HG03135 (cell line): ENCODE measurements around the gene KIAA1755.

Source experiments
- ATAC-seq: cut with Tn5 transposase; IDR thresholded peaks from one replicate; pipeline ENCODE4 v1.9.1; 2021; ENCODE audit warnings: mild to moderate bottlenecking, moderate library complexity; ENCODE audit not compliant: unreplicated experiment

The KIAA1755 gene

DNA sequence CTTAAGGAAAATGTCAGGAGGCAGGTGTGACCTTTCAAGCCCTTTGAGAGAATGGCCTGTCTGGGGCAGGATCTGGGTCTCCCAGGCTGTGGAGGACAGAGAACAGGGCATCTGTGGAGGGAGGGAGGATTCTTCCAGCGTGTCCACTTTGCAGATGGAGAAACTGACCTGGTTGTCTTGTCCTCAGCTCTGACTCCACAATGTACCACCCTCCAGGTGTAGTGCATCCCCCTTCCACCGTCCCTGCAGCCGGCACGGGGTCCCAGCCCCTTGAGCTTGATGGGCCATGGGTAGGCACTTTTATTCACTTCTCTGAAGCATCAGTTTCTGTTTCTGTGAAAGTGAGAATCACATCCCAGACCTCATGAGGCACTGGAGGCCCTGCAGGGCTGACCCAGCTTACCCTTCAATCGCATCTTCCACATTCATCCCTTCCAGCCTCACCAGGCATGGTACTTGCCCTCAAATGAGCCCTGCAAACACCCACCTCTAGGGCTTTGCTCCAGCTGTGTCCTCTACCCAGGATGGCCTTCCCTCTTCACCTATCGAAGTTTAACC is 90.8 kb downstream of the KIAA1755 start:
- ATAC-seq, result no peak

- no peak for ATAC-seq
Measured at GRCh38 chr20:38168791-38169589, 91.5 kb downstream of the KIAA1755 start.

DNA sequence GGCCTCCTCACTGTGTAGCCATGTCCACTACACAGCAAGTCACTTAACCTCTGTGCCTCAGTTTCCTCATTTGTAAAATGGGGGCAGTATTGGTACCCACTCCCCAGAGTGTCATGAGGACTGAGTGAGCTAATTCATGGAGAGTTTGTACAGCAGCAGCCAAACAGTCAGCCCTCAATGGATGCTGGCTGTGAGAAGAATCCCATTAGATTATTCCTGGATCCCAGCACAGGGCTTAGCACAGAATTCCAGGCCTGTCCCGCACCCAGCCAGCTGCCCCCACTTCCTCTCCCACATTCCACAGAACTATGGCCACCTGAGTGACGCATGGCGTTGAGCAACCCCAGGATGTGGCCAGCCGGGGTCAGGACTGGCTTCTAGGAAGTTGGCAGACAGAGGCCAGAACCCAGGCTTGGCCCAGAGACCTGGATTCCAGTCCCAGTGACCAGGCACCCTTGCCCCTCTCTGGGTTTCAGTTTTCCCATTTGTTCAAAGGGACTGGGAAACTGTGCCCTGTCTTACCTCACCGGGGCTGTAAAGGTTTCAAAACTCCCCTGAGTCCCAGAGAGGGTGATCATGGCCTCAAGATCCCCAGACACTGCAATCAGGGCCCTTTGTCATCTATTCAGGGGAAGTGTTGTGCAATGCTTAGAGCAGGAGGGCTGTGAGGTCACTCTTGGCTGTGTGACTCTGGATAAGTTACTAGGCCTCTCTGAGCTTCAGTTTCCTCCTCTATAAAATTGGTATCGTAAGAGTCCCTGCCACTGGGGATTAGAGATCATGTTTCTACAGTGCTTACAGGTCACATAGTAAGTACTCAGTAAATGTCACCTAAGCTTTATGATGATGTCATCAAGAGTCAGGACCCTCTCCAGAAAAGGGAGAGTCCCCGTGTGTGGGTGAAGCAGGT is 92.4 kb downstream of the KIAA1755 start:
- no peak for ATAC-seq

DNA sequence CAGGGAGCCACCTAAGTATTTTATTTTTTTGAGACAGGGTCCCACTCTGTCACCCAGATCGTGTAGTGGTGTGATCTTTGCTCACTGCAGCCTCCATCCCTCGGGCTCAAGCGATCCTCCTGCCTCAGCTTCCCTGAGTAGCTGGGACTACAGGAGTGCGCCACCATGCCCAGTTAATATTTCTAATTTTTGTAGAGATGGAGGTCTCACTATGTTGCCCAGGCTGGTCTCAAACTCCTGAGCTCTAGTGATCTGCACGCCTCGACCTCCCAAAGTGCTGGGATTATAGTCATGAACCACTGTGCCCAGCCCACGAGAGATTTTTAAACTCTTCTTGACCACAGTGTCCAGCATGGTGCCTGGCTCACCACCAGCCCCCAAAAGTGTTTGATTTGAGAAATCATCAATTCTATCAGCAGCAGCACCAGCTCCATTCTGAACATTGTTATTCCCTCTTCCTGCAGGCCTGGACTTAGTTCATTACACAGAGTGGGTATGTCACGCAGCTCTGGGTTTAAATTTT is 93.1 kb downstream of the KIAA1755 start:
- ATAC-seq, result no peak

GRCh38 chr20:38166703-38167233 is 93.8 kb downstream of the KIAA1755 start:
- no peak for ATAC-seq

DNA sequence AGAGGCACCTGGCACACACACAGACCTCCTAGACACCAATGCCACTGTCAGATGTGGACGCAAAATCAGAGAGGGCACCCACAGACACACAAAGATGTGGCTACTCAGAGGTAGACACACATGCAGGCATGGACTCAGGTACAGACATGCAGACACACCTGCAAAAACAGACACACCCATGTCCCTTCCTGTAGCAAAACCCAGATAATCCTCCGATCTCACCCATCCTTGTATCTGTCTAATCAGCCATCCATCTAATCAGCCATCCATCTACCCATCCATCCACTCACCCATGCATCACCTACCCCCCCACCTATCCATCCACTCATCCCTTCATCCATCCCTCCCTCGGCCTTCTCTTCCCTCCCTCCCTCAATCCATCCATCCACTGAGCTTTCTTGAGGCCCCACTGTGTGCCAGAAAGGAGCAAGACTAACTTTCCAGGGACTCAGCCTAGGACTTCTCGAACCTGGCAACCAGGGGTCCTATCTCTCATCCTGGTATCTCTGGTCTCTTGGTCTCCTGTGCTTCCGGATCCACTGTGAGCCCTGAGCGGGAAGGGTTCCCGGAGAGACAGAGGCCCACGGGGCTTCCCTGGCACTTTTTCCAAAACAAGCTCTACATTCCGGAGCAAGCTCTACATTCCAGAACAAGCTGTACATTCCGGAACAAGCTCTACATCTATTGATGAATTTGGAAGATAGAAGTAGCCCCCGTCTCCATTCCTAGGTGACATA is 94.4 kb downstream of the KIAA1755 start:
- ATAC-seq, result no peak

DNA sequence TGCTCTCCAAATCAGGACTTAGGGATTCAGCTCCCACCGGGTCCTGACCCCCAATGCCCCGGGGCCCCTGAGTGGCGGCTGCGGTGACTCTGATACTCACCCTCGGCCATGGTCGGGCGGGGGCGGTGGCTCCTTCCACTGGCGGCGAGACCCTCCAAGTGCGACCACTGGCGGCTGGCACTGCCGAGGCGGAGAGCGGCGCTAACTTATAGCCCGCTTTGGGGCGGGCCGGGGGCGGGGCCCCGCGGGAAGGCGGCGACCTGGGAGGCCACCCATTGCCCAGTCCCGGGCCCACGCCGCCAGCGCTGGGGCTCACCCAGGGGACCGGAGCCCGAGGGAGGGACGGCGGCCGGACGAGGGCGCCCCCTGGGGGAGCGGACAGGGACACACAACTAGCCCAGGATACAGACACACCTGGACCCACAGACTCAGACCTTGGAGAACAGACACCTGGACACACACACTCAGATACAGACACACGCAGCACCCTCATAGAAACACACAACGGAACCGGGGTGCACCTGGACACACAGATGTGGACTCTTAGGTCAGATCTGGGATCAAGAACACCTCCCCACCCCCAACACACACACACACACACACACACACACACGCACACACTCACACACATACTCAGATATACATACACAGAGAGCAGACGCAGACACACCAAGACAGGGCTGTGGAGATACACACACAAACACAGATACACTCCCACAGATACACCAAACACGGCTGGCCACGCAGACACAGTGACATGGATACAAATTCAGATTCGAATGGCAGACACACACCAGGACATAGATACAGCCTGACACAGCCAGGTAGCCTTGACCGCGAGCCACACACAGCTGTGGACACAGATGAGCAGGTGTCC is 95.2 kb downstream of the KIAA1755 start, which contains the start of gene TGM2:
TGM2 (minus strand) TSS at position 182 of the 877 bp plus-strand sequence; CDS start at position 110, 72 bp downstream.
- ATAC-seq, result peak; percentile 78

DNA sequence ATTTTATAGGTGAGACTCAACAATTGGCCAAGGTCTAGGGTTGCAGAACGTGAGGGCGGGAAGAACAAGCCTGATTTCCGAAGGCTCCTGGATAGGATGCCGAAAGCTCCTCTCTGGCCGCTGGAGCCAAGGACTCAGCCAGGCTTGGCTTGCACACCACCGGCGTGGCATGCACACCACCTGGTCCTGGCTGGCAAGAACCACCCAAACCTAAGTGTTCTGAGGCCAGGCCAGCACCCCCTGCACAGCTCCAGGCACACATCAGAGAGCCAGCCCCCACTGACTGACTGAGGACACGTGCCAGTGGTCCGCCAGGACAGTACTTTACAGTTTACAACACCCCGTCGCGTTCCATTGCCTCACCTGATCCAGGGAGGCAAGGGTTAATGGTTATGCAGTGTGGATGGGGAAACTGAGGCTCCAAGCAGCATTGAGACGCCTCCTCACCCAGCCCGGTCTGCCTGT is 95.9 kb downstream of the KIAA1755 start:
- no peak for ATAC-seq

GRCh38 chr20:38164069-38164468 is 96.5 kb downstream of the KIAA1755 start:
- ATAC-seq, result no peak

GRCh38 chr20:38162878-38163875 is 97.4 kb downstream of the KIAA1755 start:
- no peak for ATAC-seq

- ATAC-seq, result no peak
Measured at GRCh38 chr20:38162149-38162548, 98.4 kb downstream of the KIAA1755 start.

- ATAC-seq, result no peak
Measured at GRCh38 chr20:38161412-38161774, 99.1 kb downstream of the KIAA1755 start.
